Mesenchymal stem cell (in vitro differentiated cells and primary cell): Measurements from ENCODE around the gene C16orf54.

Experiments
- DNase-seq: peaks from one replicate; pipeline ENCODE4 v3.0.0-alpha.2; 2013
- H2AFZ ChIP-seq: one replicate; pipeline ENCODE4 v1.6.1; 2013; ENCODE audit warnings: low read depth, mild to moderate bottlenecking, control low read depth, inconsistent platforms, low read length, moderate library complexity
- H2AK5ac ChIP-seq: 2 replicates; pipeline ENCODE4 v1.6.1; 2013; ENCODE audit warnings: low read length, moderate library complexity, mild to moderate bottlenecking, inconsistent platforms; ENCODE audit not compliant: severe bottlenecking
- H2BK120ac ChIP-seq: one replicate; pipeline ENCODE4 v1.6.1; 2013; ENCODE audit warnings: low read depth, mild to moderate bottlenecking, inconsistent platforms, low read length, moderate library complexity
- H2BK12ac ChIP-seq, 2 experiments: one replicate each; pipeline ENCODE4 v1.6.1; 2013; ENCODE audit warnings: inconsistent platforms in 2 of 2, low read length in 2 of 2, mild to moderate bottlenecking in 2 of 2, moderate library complexity in 2 of 2, control low read depth in 1 of 2
- H2BK15ac ChIP-seq: one replicate; pipeline ENCODE4 v1.6.1; 2013; ENCODE audit warnings: mild to moderate bottlenecking, low read depth, inconsistent platforms; ENCODE audit not compliant: poor library complexity, severe bottlenecking
- H2BK5ac ChIP-seq: 2 replicates; pipeline ENCODE4 v1.6.1; 2013; ENCODE audit warnings: low read depth, mild to moderate bottlenecking, low read length, control low read depth, inconsistent platforms; ENCODE audit not compliant: poor library complexity, severe bottlenecking
- H3K14ac ChIP-seq, 2 experiments: one replicate each; pipeline ENCODE4 v1.6.1; 2013; ENCODE audit warnings: inconsistent platforms in 2 of 2, low read length in 2 of 2, control low read depth in 1 of 2, mild to moderate bottlenecking in 1 of 2, moderate library complexity in 1 of 2
- H3K18ac ChIP-seq, 2 experiments: one replicate each; pipeline ENCODE4 v1.6.1; 2013; ENCODE audit warnings: inconsistent platforms in 2 of 2, low read length in 2 of 2, control low read depth in 1 of 2, low read depth in 1 of 2, mild to moderate bottlenecking in 1 of 2
- H3K23ac ChIP-seq, 2 experiments: one replicate each; pipeline ENCODE4 v1.6.1; 2013; ENCODE audit warnings: inconsistent platforms in 2 of 2, low read length in 2 of 2, mild to moderate bottlenecking in 2 of 2, moderate library complexity in 2 of 2, control low read depth in 1 of 2
- H3K27ac ChIP-seq: 2 replicates; pipeline ENCODE4 v1.5.1; 2013; ENCODE audit warnings: mild to moderate bottlenecking, moderate library complexity, low read length, control low read depth, inconsistent platforms; ENCODE audit not compliant: poor library complexity, severe bottlenecking
- H3K27me3 ChIP-seq, 2 experiments: 2 replicates each; pipeline versions ENCODE4 v1.6.1 to v1.7.0; 2013; ENCODE audit warnings: low read length in 2 of 2, mild to moderate bottlenecking in 2 of 2, moderate library complexity in 2 of 2, control low read depth in 1 of 2, inconsistent platforms in 1 of 2; ENCODE audit not compliant: control insufficient read depth in 1 of 2, insufficient read depth in 1 of 2
- H3K36me3 ChIP-seq, 2 experiments: 2 replicates each; pipeline versions ENCODE4 v1.6.1 to v1.7.0; 2013; ENCODE audit warnings: low read length in 2 of 2, control low read depth in 1 of 2, inconsistent platforms in 1 of 2, low read depth in 1 of 2, mild to moderate bottlenecking in 1 of 2; ENCODE audit not compliant: insufficient read depth in 2 of 2, control insufficient read depth in 1 of 2
- H3K4ac ChIP-seq, 2 experiments: one replicate each; pipeline ENCODE4 v1.6.1; 2013; ENCODE audit warnings: inconsistent platforms in 2 of 2, low read length in 2 of 2, mild to moderate bottlenecking in 2 of 2, moderate library complexity in 2 of 2, control low read depth in 1 of 2, low read depth in 1 of 2
- H3K4me1 ChIP-seq: 2 replicates; pipeline ENCODE4 v1.6.1; 2013; ENCODE audit warnings: low read depth, low read length, control low read depth; ENCODE audit not compliant: control insufficient read depth, insufficient read depth
- H3K4me2 ChIP-seq: 2 replicates; pipeline ENCODE4 v1.6.1; 2013; ENCODE audit warnings: low read length, mild to moderate bottlenecking, inconsistent platforms; ENCODE audit not compliant: poor library complexity, severe bottlenecking
- H3K4me3 ChIP-seq, 2 experiments: 2 replicates each; pipeline versions ENCODE4 v1.5.1 to v1.7.0; 2013; ENCODE audit warnings: low read length in 2 of 2, mild to moderate bottlenecking in 2 of 2, control low read depth in 1 of 2, low read depth in 1 of 2; ENCODE audit not compliant: insufficient read depth in 1 of 2
- H3K79me1 ChIP-seq: replicated peaks from 2 replicates; pipeline ENCODE4 v1.6.1; 2013; ENCODE audit warnings: mild to moderate bottlenecking, control low read depth, low read length, inconsistent platforms; ENCODE audit not compliant: poor library complexity, severe bottlenecking
- H3K9ac ChIP-seq: 2 replicates; pipeline ENCODE4 v1.7.0; 2013; ENCODE audit warnings: mild to moderate bottlenecking, low read length, moderate library complexity
- H3K9me3 ChIP-seq: 2 replicates; pipeline ENCODE4 v1.7.0; 2013; ENCODE audit warnings: mild to moderate bottlenecking, low read length; ENCODE audit not compliant: control insufficient read depth
- H4K8ac ChIP-seq: one replicate; pipeline ENCODE4 v1.6.1; 2013; ENCODE audit warnings: inconsistent platforms, mild to moderate bottlenecking, low read length, moderate library complexity
- H4K91ac ChIP-seq: one replicate; pipeline ENCODE4 v1.6.1; 2013; ENCODE audit warnings: mild to moderate bottlenecking, low read length, inconsistent platforms
- WGBS: methylation state at CpG from one replicate; pipeline ENCODE4 v1.1.7; 2013; ENCODE audit warnings: mixed read lengths; 5-methylcytosine and 5-hydroxymethylcytosine counted together

C16orf54 gene

GRCh38 chr16:29705030-29705429 lies 40.8 kb downstream of the C16orf54 start:
- Histone ChIP-seq H4K8ac (no peak overlapping the region), H3K23ac (no peak overlapping the region), H3K9ac (no peak overlapping the region), H2BK120ac (no peak overlapping the region), H2BK5ac (no peak overlapping the region), H3K36me3 (no peaks in the 10 kb centered on the region), H3K27ac (no peak overlapping the region), H3K18ac (no peak overlapping the region), H2AK5ac (no peak overlapping the region), H3K79me1 (no peaks in the 10 kb centered on the region), H3K4me1 (peaks cover 15% of the 10 kb centered on the region), H3K27me3 (peaks cover 0 to 8% of the 10 kb centered on the region in 2 experiments), H3K4ac (no peak overlapping the region), H3K4me2 (no peak overlapping the region), H4K91ac (no peak overlapping the region), H3K14ac (no peak overlapping the region), H2BK15ac (no peak overlapping the region), H2AFZ (no peak overlapping the region), H3K9me3 (no peaks in the 10 kb centered on the region), H3K4me3 (no peak overlapping the region), H2BK12ac (no peak overlapping the region)
- no CpG with 5 or more reads among the region's 2 CpGs for WGBS
- no peak for DNase-seq

GRCh38 chr16:29702269-29702668 lies 43.5 kb downstream of the C16orf54 start:
- Histone ChIP-seq H3K23ac (no peak overlapping the region), H3K4me2 (no peak overlapping the region), H2BK12ac (no peak overlapping the region), H2AK5ac (no peak overlapping the region), H3K36me3 (peaks cover 3 to 15% of the 10 kb centered on the region in 2 experiments), H3K4me1 (peaks cover 21% of the 10 kb centered on the region), H3K27ac (no peak overlapping the region), H3K9me3 (no peaks in the 10 kb centered on the region), H3K4me3 (no peak overlapping the region), H3K18ac (no peak overlapping the region), H2BK15ac (no peak overlapping the region), H2AFZ (no peak overlapping the region), H2BK120ac (no peak overlapping the region), H3K4ac (no peak overlapping the region), H3K79me1 (peaks cover 2% of the 10 kb centered on the region), H2BK5ac (no peak overlapping the region), H3K9ac (no peak overlapping the region), H3K14ac (no peak overlapping the region), H4K91ac (no peak overlapping the region), H3K27me3 (peaks cover 0 to 3% of the 10 kb centered on the region in 2 experiments), H4K8ac (no peak overlapping the region)
- no peak for DNase-seq
- WGBS, result 86% methylated on average over 13 of the region's 13 CpGs

DNA sequence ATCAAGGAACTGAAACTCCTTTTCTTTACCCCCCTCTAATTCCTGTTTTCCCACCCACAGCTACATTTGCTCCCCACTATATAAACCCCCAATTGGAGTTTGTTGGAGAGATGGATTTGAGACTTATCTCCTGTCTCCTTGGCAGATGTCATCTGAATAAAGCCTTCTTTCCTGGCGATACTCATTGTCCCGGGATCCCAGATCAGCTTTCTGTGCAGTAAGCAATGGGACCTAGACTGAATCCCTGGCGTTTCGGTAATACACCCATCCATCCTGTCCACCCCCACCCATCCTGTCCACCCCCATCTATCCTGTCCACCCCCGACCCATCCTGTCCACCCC lies 44.6 kb downstream of the C16orf54 start:
- no peak for DNase-seq
- no peak overlapping the region for H4K8ac ChIP-seq
- no peak overlapping the region for H3K4me2 ChIP-seq
- no peak overlapping the region for H3K18ac ChIP-seq
- H4K91ac ChIP-seq, result no peak overlapping the region
- no peak overlapping the region for H3K4me3 ChIP-seq
- peak overlapping the region; percentile 67 for H3K9ac ChIP-seq
- H3K27ac ChIP-seq, result no peak overlapping the region
- peaks cover 0 to 3% of the 10 kb centered on the region in 2 experiments for H3K27me3 ChIP-seq
- peak overlapping the region; percentile 85 for H2AK5ac ChIP-seq
- H3K36me3 ChIP-seq, result peaks cover 7 to 26% of the 10 kb centered on the region in 2 experiments
- H2AFZ ChIP-seq, result no peak overlapping the region
- H2BK120ac ChIP-seq, result no peak overlapping the region
- no peak overlapping the region for H2BK5ac ChIP-seq
- no peak overlapping the region for H2BK12ac ChIP-seq
- peaks cover 10% of the 10 kb centered on the region for H3K79me1 ChIP-seq
- H3K4ac ChIP-seq, result no peak overlapping the region
- H3K4me1 ChIP-seq, result peaks cover 27% of the 10 kb centered on the region
- 91% methylated on average over 4 of the region's 5 CpGs for WGBS
- no peak overlapping the region for H3K23ac ChIP-seq
- H2BK15ac ChIP-seq, result no peak overlapping the region
- H3K9me3 ChIP-seq, result no peaks in the 10 kb centered on the region
- no peak overlapping the region for H3K14ac ChIP-seq

DNA sequence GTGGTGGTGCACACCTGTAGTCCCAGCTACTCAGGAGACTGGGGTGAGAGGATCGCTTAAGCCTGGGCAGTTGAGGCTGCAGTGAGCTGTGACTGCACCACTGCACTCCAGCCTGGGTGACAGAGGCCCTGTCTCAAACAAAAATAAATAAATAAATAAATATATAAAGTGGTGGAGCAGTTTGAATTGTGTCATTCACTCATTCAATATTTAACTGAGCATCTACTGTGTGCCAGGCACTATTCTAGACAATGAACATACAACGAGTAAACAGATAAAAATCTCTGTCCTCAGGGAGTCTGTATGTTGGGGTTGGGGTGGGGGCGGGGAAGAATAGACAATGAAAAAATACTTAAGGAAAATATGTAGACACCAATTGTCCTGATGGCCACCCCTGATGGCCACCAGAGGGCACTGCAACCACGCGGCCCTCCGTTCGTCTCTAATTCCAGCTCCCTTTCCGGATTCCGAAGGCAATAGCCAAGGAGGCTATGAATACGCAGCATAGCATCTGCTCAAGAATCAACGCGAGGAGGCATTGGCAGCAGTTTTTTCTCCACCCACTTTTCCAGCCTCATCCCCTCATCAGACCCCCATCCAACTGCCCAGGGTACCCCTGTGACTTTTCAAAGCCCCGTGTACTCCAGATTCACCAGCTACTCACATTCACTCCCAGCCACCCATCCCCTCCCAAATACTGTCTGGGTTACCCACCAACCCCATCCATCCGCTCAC lies 45.4 kb downstream of the C16orf54 start:
- peaks cover 0 to 3% of the 10 kb centered on the region in 2 experiments for H3K27me3 ChIP-seq
- no peak overlapping the region for H3K18ac ChIP-seq
- no peak overlapping the region for H3K27ac ChIP-seq
- 6% methylated on average over 12 of the region's 14 CpGs for WGBS
- H2BK12ac ChIP-seq, result no peak overlapping the region
- DNase-seq, result peak; percentile 89
- no peak overlapping the region for H3K4me3 ChIP-seq
- peak overlapping the region; percentile 67 for H3K9ac ChIP-seq
- no peaks in the 10 kb centered on the region for H3K9me3 ChIP-seq
- H3K79me1 ChIP-seq, result peaks cover 10% of the 10 kb centered on the region
- no peak overlapping the region for H2BK5ac ChIP-seq
- H3K4ac ChIP-seq, result no peak overlapping the region
- H2BK15ac ChIP-seq, result no peak overlapping the region
- no peak overlapping the region for H2AFZ ChIP-seq
- no peak overlapping the region for H3K4me2 ChIP-seq
- H4K8ac ChIP-seq, result peak overlapping the region; percentile 28
- H3K4me1 ChIP-seq, result peaks cover 27% of the 10 kb centered on the region
- H2BK120ac ChIP-seq, result no peak overlapping the region
- H3K14ac ChIP-seq, result no peak overlapping the region
- H3K36me3 ChIP-seq, result peaks cover 7 to 31% of the 10 kb centered on the region in 2 experiments
- H2AK5ac ChIP-seq, result no peak overlapping the region
- H4K91ac ChIP-seq, result no peak overlapping the region
- no peak overlapping the region for H3K23ac ChIP-seq
